IPS-NIHi7 (cell line): ENCODE data around the gene PHOX2B.
"Not testable (repeated sequence)": the region's sequence is repeated elsewhere in the genome, so short reads cannot be mapped to it uniquely, and the experiment has no call there.

Source experiments
- DNase-seq: peaks from one replicate; pipeline ENCODE4 v3.0.0; 2012; ENCODE audit warnings: mixed read lengths; ENCODE audit errors: extremely low spot score

Gene PHOX2B

DNA sequence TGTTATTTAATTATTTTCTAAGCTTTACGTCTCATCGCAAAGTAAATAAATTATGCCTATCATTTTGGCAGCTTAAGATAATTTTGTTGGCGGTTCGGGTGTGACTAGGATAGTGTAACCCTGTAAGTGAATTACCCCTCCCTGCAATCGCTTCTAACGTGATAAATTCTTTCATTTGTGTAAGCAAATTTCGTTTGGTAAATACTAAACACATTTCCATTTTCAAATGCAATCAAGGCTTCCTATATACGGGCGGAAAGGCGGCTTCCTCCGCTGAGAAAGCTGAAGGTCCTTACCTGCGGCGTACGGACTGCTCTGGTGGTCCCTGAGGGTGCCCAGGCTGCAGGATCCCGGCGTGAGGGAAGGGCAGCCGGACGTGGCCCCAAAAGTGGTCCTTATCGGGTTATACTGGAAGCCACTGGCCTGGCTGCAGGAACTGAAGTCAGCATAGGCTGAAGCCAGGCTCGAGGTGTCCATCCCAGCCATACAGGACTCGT is 403 bp downstream of the PHOX2B start:
- DNase-seq: peak; percentile 32

DNA sequence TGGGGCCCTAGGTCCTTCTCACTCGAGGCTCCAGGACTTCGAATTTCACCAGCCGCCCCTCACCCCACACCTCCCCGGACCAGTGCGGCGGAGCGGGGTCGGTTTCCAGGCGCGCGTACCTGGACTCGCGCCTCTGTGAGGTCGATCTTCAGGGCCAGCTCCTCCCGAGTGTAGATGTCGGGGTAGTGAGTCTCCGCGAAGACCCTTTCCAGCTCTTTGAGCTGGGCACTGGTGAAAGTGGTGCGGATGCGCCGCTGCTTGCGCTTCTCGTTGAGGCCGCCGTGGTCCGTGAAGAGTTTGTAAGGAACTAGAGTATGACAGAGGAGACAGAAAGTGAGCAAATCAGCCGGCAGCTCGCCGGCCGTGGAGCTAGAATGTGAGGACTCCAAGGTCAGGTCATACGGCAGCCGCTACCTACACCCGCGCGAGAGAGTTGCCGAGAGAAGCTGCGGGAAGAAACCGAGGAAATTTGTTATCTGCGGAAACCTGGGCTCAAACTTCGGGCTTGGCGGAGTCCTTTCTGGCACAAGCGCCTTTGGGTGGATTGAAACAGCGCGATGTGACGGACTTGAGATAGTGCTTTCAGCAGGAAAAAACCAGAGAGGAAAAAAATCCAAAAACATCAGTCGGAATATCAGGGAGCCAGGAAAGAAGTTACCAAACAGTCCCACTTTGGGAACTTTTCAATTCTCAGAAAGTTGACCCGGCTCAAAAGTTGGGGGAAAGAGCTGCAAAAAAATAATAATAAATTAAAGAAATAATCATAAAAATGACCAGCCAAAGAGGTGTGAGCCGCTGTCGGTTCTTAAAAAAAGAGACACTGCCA is 1.1 kb downstream of the PHOX2B start:
- peak; percentile 31 for DNase-seq

GRCh38 chr4:41746440-41747229 is 1.9 kb downstream of the PHOX2B start:
- no peak for DNase-seq

DNA sequence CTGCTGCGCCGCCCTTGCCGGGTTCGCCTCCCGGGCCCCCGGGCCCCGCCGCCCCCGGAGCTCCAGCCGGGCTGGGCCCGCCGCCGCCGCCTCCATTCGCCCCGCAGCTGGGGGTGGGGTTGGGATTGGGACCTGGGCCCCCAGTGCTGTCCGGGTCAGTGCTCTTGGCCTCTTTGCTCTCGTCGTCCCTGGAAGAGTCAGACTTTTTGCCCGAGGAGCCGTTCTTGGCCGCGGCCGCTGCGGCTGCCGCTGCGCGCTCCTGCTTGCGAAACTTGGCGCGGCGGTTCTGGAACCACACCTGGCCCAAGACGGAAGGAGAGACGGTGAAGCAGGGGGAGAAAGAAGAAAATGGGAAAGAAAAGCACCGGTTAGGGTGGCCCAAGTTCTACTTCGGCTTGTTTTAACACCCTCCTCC is 2.5 kb downstream of the PHOX2B start:
- DNase-seq: peak; percentile 24

DNA sequence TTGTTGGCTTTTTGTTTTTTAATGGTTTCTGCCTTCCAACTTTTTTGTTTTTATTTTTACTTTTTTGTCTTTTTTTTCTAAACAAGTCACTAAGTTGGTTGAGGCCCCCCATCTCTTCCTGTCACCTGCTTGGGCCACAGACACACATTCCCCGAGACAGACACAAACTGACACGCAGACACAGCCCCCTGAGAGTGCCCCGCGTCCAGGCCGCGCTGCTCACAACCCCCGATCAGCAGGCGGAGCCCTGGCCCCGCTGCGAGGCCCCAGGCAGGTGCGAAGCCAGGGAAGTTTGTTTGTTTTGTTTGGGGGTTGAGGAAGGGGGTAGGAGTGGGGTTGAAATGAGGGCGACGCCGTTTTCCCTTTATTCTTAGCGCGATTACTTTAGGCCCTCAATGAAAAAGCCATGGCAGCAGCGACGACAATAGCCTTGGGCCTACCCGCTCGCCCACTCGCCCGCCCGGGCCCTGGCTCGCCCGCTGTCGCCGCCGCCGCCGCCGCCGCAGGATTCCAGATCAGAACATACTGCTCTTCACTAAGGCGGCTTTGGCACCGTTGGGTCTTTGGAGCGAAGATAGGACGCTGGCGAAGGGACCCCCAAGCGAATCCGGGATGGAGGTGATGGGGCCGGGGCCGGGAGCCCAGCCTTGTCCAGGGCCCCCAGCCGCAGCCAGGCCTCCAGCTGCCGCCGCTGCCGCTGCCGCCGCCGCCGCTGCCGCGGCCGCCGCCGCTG is 3.1 kb downstream of the PHOX2B start:
- DNase-seq: peak; percentile 48

- DNase-seq: no peak
Measured at GRCh38 chr4:41744572-41745291, 3.8 kb downstream of the PHOX2B start.

- no peak for DNase-seq
Measured at GRCh38 chr4:41741354-41741753, 7.2 kb downstream of the PHOX2B start.

DNA sequence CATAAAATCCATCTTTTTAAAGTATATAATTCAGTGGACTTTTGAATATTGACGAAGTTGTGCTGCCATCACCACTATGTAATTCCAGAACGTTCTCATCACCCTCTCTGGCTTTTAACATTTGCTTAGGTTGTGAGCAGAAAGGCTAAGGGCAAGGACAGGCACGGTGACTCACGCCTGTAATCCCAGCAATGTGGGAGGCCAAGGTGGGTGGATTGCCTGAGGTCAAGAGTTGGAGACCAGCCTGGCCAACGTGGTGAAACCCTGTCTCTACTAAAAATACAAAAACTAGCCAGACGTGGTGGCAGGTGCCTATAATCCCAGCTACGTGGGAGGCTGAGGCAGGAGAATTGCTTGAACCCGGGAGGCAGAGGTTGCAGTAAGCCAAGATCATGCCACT is 11.0 kb downstream of the PHOX2B start:
- DNase-seq: not testable (repeated sequence)

GRCh38 chr4:41734371-41734770 is 14.2 kb downstream of the PHOX2B start:
- no peak for DNase-seq

- DNase-seq: no peak
Measured at GRCh38 chr4:41731569-41732126, 16.9 kb downstream of the PHOX2B start.

DNA sequence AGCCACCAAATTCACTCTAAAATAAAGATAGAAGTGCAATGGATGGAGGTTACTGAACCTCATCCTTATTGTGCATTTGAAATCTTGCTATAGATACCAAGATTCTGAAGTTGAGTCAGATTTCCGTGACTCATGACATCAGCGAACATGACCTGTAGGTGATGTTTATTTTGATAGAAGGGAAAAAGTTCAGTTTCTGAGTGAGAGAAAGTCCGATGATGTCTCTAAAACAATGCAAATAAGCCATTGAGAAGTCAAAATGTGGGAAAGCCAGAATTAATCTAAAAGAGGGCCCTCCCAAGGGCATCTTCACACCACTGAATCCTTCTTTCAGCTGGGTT is 20.0 kb downstream of the PHOX2B start:
- DNase-seq: no peak

DNA sequence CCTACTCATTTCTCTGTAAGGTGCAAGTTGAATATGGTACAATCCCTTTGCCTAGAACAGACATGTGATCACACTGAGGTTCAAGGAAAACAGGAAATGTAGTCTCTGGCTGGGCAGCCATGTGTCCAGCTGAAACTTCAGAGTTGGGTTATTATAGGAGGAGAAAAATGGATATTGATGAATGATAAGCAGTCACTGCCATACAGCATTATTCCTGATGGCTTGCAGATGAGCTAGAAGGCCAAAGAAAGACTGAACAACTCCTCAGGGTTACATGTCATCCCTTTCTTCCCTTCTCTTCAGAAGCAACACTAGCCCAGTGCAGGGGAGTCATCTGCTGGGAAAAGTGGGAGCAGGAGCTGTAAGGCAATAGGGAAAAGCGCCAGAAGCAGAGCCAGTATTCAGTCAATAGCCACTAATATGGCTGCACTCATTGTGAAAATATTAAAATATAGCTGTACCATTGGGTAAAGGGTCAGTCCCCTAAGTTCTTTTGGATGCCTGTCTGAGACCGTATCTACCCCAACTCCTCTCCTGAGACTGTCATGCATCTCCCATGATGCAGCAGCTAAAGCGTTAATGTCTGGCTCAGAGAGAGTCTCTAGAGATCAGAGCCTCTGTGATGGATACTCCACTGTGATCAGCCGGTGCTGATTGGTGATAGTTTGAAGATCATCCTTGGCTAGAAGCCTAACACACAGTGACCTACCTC is 20.5 kb downstream of the PHOX2B start:
- no peak for DNase-seq

DNA sequence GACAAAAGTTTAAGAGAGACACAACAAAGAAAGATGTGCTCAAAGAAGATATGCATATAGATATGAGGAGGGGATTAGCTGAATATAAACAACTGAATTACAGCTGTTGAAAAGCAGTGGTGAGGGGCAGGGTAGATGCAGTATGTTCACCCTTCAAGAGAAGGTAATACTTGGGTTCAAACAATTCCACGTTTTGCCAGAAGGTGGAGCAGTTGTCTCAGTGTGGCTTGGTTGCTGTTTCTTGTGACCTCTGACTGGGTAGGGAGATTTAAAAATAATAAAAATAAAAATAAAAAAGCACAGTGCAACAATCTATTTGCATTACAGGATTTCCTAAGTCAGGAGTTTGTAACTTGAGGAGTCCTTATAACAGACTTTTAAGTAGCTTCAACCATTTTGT is 23.3 kb downstream of the PHOX2B start:
- peak; percentile 20 for DNase-seq

DNA sequence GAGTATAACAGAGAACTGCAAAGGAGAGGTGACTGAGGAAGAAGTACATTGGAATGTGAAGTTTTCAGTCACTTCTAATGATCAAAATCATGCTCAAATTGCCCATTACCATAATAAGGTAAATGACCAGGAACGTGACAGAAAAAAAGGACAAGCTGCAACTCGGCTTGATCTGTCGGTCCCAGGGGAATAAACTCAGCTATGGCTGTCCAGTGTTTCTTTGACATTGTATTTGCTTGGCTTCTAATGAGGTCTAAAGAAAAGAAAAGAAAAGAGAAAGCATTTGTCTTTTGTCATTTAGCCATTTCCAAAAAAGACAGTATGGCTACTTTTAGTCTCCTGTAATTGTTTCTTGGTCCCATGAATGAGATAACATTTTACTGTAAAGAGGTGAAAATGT is 25.2 kb downstream of the PHOX2B start:
- DNase-seq: no peak

GRCh38 chr4:41722181-41722580 is 26.3 kb downstream of the PHOX2B start:
- DNase-seq: no peak

DNA sequence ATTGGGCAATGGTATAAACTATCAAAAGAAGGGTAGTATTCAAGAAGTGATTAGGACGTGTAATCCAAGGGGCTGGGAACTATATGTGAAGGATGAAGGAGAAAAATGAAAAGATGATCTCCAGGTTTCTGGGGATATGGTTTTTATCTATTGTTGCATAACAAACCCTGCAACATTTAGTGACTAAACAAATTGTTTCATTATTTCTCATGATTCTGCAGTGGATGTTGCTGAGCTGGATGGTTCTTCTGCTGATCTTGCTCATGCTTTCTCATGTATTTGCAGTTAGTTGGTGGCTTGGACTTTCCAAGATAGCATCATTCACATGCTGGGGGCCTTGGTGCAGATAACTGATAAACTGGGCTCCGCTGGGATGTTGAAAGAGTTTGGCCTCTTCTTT is 29.1 kb downstream of the PHOX2B start:
- no peak for DNase-seq

DNA sequence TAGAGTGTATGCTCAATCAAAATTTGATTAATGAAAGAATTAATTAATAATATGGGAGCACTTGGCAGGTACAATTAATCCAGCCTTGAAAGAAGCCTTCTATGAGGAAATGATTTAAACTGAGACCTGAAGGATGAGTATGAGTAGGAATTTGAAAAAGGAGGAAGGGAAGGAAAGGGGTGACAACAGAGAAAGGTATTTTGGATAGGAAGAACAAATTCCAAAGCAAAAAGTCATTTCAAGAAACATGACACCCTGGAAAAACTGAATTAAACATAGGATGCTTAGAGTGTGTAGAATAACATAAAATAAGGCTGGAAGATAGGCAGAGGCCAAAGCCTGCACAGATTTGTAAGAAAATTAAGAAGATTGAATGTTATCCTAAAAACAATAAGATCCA is 29.6 kb downstream of the PHOX2B start:
- DNase-seq: no peak

DNA sequence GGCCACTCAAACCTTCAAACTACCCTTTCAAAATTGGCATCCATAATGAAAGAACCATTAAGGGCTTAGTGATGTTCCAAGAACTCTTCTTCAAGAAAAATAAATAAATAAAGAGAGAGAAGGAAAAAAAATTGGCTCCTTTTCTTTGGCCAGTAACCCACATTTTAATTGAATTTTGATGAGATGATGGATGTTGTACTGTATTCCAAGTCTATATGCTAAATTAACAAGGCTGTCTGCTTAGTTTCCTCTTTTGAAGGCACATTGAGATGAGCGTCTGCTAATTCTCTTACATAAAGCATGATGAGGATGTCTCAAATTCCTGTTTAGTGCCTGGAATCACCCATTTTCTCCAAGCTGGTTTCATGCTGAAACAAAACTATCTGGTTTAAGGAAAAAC is 33.4 kb downstream of the PHOX2B start:
- no peak for DNase-seq

- DNase-seq: no peak
Measured at GRCh38 chr4:41714364-41715000, 34.0 kb downstream of the PHOX2B start.

DNA sequence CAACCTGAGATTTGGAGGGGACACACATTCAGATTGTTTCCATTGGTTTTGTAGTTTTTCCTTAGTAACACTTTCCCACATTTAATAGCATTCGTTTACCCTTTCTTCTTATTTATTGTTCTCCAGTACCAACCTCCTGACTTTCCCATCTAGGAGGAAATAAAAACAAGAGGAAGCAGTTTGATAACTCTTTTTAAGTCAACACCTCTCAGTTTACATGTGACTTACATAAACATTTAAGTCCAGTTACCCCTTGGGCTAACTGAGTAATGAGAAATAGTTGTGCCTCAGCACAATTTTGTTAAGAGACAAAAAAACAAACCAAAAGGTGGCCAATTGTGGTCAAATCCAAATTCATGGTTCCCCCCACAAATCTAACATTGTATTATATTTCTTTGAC is 34.8 kb downstream of the PHOX2B start:
- DNase-seq: no peak
